Epithelial cell of proximal tubule (primary cell): ENCODE data around the gene FBXO24. TPM values are rescaled to one million over a fixed set of nuclear protein-coding genes. Genes with fewer than 3 reads are reported as not detected.
A peak's percentile ranks its signal among the peaks of the same experiment; 100 is the strongest.

Experiments used
- DNase-seq: peaks from one replicate; pipeline ENCODE4 v3.0.0-alpha.2; 2011; ENCODE audit warnings: low read depth
- H3K4me3 ChIP-seq: 2 replicates; pipeline ENCODE4 v1.5.1; 2011; ENCODE audit warnings: low read depth, mild to moderate bottlenecking, low read length
- CTCF ChIP-seq: conservative IDR thresholded peaks from 2 replicates; pipeline ENCODE4 v1.5.1; 2012; ENCODE audit warnings: low read depth, mild to moderate bottlenecking, low read length
- total RNA-seq: library from RNA; depleted of rRNA; stranded (reverse); fragments of >200 nt; gene quantifications from 2 replicates; pipeline ENCODE4 v1.2.3, GENCODE V29; 2015

FBXO24 gene
- total RNA-seq, 1 donor from 2014 or later, result 1.0 TPM

- TF ChIP-seq CTCF, result no peak
- H3K4me3 ChIP-seq, result no peak overlapping the region
These were observed 41.1 kb downstream of the FBXO24 start for GRCh38 chr7:100627238-100627549.

GRCh38 chr7:100629117-100629716, 43.1 kb downstream of the FBXO24 start:
- no peak overlapping the region for H3K4me3 ChIP-seq
- DNase-seq, result no peak
- peak; percentile 45 for TF ChIP-seq CTCF

More at GRCh38 chr7:100627238-100627549, 41.1 kb downstream of the FBXO24 start:
- DNase-seq, result no peak

- no peak for DNase-seq
- no peak overlapping the region for H3K4me3 ChIP-seq
- no peak for TF ChIP-seq CTCF
These were observed 43.9 kb downstream of the FBXO24 start for GRCh38 chr7:100630066-100630465.

GRCh38 chr7:100632951-100633717, 47.0 kb downstream of the FBXO24 start:
- H3K4me3 ChIP-seq, result peak overlapping the region; percentile 34
- DNase-seq, result no peak
- peak; percentile 27 for TF ChIP-seq CTCF

- H3K4me3 ChIP-seq, result no peak overlapping the region
- no peak for DNase-seq
- no peak for TF ChIP-seq CTCF
These were observed 53.9 kb downstream of the FBXO24 start for GRCh38 chr7:100639995-100640516.

GRCh38 chr7:100640517-100641440, 54.7 kb downstream of the FBXO24 start:
- TF ChIP-seq CTCF, result no peak
- H3K4me3 ChIP-seq, result no peak overlapping the region
- DNase-seq, result no peak
